ENCODE data around the gene GLYR1.

GLYR1 gene

DNA sequence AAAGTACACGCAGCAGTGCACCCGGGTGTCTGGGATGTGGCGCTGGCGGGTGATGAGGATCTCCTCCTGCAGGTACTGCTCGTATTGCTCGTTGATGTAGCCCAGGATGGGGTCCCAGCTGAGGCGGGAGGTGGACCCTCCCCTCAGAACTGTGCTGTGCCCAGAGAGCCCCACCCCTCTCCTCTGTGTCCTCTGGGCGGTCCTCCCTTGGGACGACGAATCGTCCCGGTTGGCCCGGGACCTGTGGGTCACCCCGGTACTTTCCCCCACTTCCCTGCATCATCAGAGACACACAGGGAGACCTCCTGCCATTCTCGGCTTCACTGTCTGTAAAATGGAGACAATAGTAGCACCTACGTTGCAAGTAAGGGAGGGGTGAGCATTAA lies 63.1 kb downstream of the GLYR1 start:
- TF ChIP-seq, protein P1, sequence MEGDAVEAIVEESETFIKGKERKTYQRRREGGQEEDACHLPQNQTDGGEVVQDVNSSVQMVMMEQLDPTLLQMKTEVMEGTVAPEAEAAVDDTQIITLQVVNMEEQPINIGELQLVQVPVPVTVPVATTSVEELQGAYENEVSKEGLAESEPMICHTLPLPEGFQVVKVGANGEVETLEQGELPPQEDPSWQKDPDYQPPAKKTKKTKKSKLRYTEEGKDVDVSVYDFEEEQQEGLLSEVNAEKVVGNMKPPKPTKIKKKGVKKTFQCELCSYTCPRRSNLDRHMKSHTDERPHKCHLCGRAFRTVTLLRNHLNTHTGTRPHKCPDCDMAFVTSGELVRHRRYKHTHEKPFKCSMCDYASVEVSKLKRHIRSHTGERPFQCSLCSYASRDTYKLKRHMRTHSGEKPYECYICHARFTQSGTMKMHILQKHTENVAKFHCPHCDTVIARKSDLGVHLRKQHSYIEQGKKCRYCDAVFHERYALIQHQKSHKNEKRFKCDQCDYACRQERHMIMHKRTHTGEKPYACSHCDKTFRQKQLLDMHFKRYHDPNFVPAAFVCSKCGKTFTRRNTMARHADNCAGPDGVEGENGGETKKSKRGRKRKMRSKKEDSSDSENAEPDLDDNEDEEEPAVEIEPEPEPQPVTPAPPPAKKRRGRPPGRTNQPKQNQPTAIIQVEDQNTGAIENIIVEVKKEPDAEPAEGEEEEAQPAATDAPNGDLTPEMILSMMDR (IDR thresholded peaks at IDR 0.05; ENCODE audit: low read depth, low read length): no peak
- H3K36me3 ChIP-seq: no peaks in the 10 kb centered on the region
- no peak for DNase-seq
- H3K27me3 ChIP-seq (ENCODE audit: insufficient read depth, low read depth, severe bottlenecking): no peaks in the 10 kb centered on the region
- H3K4me3 ChIP-seq (ENCODE audit: low read depth, low read length): no peak overlapping the region
- no peak overlapping the region for H3K27ac ChIP-seq
- no peaks in the 10 kb centered on the region for H3K9me3 ChIP-seq (ENCODE audit: severe bottlenecking)

- no peak for DNase-seq
- TF ChIP-seq, protein P1 (IDR thresholded peaks at IDR 0.05; ENCODE audit: low read depth, low read length): no peak
Measured at GRCh38 chr16:4783251-4783950, 63.7 kb downstream of the GLYR1 start.

GRCh38 chr16:4780235-4780634 lies 66.9 kb downstream of the GLYR1 start:
- Histone ChIP-seq H3K36me3 (no peaks in the 10 kb centered on the region), H3K27ac (no peak overlapping the region), H3K27me3 (ENCODE audit: insufficient read depth, low read depth, severe bottlenecking) (no peaks in the 10 kb centered on the region), H3K9me3 (ENCODE audit: severe bottlenecking) (peaks cover 2% of the 10 kb centered on the region), H3K4me3 (ENCODE audit: low read depth, low read length) (no peak overlapping the region)
- TF ChIP-seq, protein P1 (IDR thresholded peaks at IDR 0.05; ENCODE audit: low read depth, low read length): no peak
- DNase-seq: no peak

More at GRCh38 chr16:4783251-4783950, 63.7 kb downstream of the GLYR1 start:
- Histone ChIP-seq H3K4me3 (ENCODE audit: low read depth, low read length) (no peak overlapping the region), H3K27me3 (ENCODE audit: insufficient read depth, low read depth, severe bottlenecking) (no peaks in the 10 kb centered on the region), H3K9me3 (ENCODE audit: severe bottlenecking) (no peaks in the 10 kb centered on the region), H3K36me3 (no peaks in the 10 kb centered on the region), H3K27ac (no peak overlapping the region)

GRCh38 chr16:4778050-4778392 lies 69.1 kb downstream of the GLYR1 start:
- no peaks in the 10 kb centered on the region for H3K27me3 ChIP-seq (ENCODE audit: insufficient read depth, low read depth, severe bottlenecking)
- H3K9me3 ChIP-seq (ENCODE audit: severe bottlenecking): peaks cover 6% of the 10 kb centered on the region
- no peak for DNase-seq
- H3K4me3 ChIP-seq (ENCODE audit: low read depth, low read length): no peak overlapping the region
- no peak overlapping the region for H3K27ac ChIP-seq
- H3K36me3 ChIP-seq: no peaks in the 10 kb centered on the region
- TF ChIP-seq, protein P1 (IDR thresholded peaks at IDR 0.05; ENCODE audit: low read depth, low read length): no peak

DNA sequence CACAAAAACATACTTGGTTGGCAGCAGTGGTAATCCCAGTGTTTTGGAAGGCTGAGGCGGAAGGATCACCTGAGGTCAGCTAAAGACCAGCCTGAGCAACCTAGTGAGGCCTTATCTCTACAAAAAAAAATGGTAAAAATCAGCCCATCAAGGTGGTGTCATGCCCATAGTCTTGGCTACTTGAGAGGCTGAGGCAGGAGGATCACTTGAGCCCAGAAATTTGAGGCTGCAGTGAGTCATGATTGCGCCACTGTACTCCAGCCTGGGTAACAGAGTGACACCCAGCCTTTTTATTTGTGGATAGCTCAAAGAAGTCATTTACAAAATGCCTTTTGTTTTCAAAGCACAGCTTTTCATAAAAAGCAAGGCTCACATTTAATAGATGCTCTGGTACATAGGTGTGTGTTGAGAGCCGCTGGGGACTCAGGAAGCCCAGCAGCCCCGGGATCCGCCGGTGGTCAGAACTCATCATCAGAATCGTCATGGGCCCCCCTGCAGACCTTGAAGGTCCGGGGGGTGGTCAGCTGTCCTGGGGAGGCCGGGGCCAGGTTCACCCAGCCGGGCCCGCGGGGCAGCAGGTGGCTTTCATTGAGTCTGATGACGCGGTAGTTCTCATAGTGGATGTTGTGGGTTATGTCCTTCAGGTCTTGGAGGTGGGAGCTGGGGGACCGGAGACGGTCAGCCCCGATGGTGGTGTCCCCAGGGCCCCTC lies 69.6 kb downstream of the GLYR1 start:
- no peak for DNase-seq
- TF ChIP-seq, protein P1 (IDR thresholded peaks at IDR 0.05; ENCODE audit: low read depth, low read length): no peak
- H3K9me3 ChIP-seq (ENCODE audit: severe bottlenecking): peaks cover 6% of the 10 kb centered on the region

More for the DNA sequence above, 69.6 kb downstream of the GLYR1 start:
- Histone ChIP-seq H3K36me3 (no peaks in the 10 kb centered on the region), H3K4me3 (ENCODE audit: low read depth, low read length) (no peak overlapping the region), H3K27me3 (ENCODE audit: insufficient read depth, low read depth, severe bottlenecking) (no peaks in the 10 kb centered on the region), H3K27ac (no peak overlapping the region)
